Neural cell (in vitro differentiated cells): ENCODE data around the gene HS3ST5. TPM values are rescaled to one million over a fixed set of nuclear protein-coding genes. Genes with fewer than 3 reads are reported as not detected.

Experiments used
- H2AFZ ChIP-seq: fragments of 200-600, 300-800 bp; sonication (generic), shearing (Covaris generic); 2 replicates; pipeline ENCODE4 v1.6.0; 2014; ENCODE audit warnings: low read depth, mild to moderate bottlenecking, antibody characterized with exemption, low read length, moderate library complexity
- H3F3A ChIP-seq: fragments of 200-600 bp; shearing (Covaris generic); 2 replicates; pipeline ENCODE4 v1.6.1; 2016; ENCODE audit warnings: mild to moderate bottlenecking, moderate library complexity, mixed read lengths, antibody characterized with exemption, low read length; ENCODE audit not compliant: insufficient read depth, poor library complexity, severe bottlenecking
- H3K27ac ChIP-seq: fragments of 200-600, 300-800 bp; sonication (generic), shearing (Covaris generic); 2 replicates; pipeline ENCODE4 v1.5.1; 2014; ENCODE audit warnings: mild to moderate bottlenecking, low read length, moderate library complexity
- H3K27me3 ChIP-seq: fragments of 300-800, 200-600 bp; sonication (generic), shearing (Covaris generic); 2 replicates; pipeline ENCODE4 v1.6.0; 2014; ENCODE audit warnings: mild to moderate bottlenecking, low read depth, low read length, moderate library complexity; ENCODE audit not compliant: insufficient read depth
- H3K36me3 ChIP-seq: fragments of 300-800, 200-600 bp; sonication (generic), shearing (Covaris generic); 2 replicates; pipeline ENCODE4 v1.5.1; 2014; ENCODE audit warnings: mild to moderate bottlenecking, antibody characterized with exemption, low read length, moderate library complexity; ENCODE audit not compliant: insufficient read depth
- H3K4me2 ChIP-seq: fragments of 300-800, 200-600 bp; sonication (generic), shearing (Covaris generic); 2 replicates; pipeline ENCODE4 v1.6.0; 2014; ENCODE audit warnings: mild to moderate bottlenecking, low read length
- H3K4me3 ChIP-seq: fragments of 300-800, 200-600 bp; sonication (generic), shearing (Covaris generic); 2 replicates; pipeline ENCODE4 v1.5.1; 2014; ENCODE audit warnings: mild to moderate bottlenecking, low read length, moderate library complexity
- H3K79me2 ChIP-seq: fragments of 200-600 bp; shearing (Covaris generic); replicated peaks from 2 replicates; pipeline ENCODE4 v1.6.0; 2014; ENCODE audit warnings: mild to moderate bottlenecking, low read length, moderate library complexity; ENCODE audit not compliant: insufficient read depth
- H3K9ac ChIP-seq: fragments of 300-800, 200-600 bp; sonication (generic), shearing (Covaris generic); 2 replicates; pipeline ENCODE4 v1.6.1; 2016; ENCODE audit warnings: mild to moderate bottlenecking, low read length, mixed read lengths
- H3K9me2 ChIP-seq: fragments of 200-600 bp; shearing (Covaris generic); 2 replicates; pipeline ENCODE4 v1.6.1; 2016; ENCODE audit warnings: mild to moderate bottlenecking, low read length, mixed read lengths; ENCODE audit not compliant: insufficient read depth
- H3K9me3 ChIP-seq: fragments of 200-600, 300-800 bp; sonication (generic), shearing (Covaris generic); 2 replicates; pipeline ENCODE4 v1.6.1; 2016; ENCODE audit warnings: mild to moderate bottlenecking, mixed run types, low read length, moderate library complexity, mixed read lengths
- H4K20me1 ChIP-seq: fragments of 200-600 bp; shearing (Covaris generic); 2 replicates; pipeline ENCODE4 v1.6.1; 2016; ENCODE audit warnings: mild to moderate bottlenecking, mixed run types; ENCODE audit not compliant: insufficient read depth
- EP300 ChIP-seq: fragments of 450-650 bp; conservative IDR thresholded peaks from 2 replicates; pipeline ENCODE4 v1.6.1; 2014; ENCODE audit warnings: antibody characterized with exemption, mild to moderate bottlenecking, moderate library complexity; ENCODE audit not compliant: poor library complexity, severe bottlenecking
- EZH2 ChIP-seq: fragments of 200-600, 300-800 bp; shearing (Covaris generic), sonication (generic); IDR thresholded peaks from 2 replicates; pipeline ENCODE4 v1.6.1; 2014; ENCODE audit warnings: antibody characterized with exemption, low read length, borderline replicate concordance, mild to moderate bottlenecking; ENCODE audit not compliant: insufficient read depth, poor library complexity, severe bottlenecking
- MXI1 ChIP-seq: fragments of 450-650 bp; conservative IDR thresholded peaks from 2 replicates; pipeline ENCODE4 v1.6.1; 2014; ENCODE audit warnings: antibody characterized with exemption, mild to moderate bottlenecking; ENCODE audit not compliant: poor library complexity, severe bottlenecking
- POLR2AphosphoS5 ChIP-seq: IDR thresholded peaks from 2 replicates; pipeline ENCODE4 v1.6.1; 2012
- RAD21 ChIP-seq: fragments of 450-650 bp; conservative IDR thresholded peaks from 2 replicates; pipeline ENCODE4 v1.6.1; 2014; ENCODE audit warnings: antibody characterized with exemption, mild to moderate bottlenecking, moderate library complexity
- SMC3 ChIP-seq: fragments of 450-650 bp; conservative IDR thresholded peaks from 2 replicates; pipeline ENCODE4 v1.6.1; 2014; ENCODE audit warnings: antibody characterized with exemption, mild to moderate bottlenecking, moderate library complexity; ENCODE audit not compliant: poor library complexity
- TAF1 ChIP-seq: IDR thresholded peaks from 2 replicates; pipeline ENCODE4 v1.6.1; 2012; ENCODE audit warnings: low read depth
- polyA plus RNA-seq: library from polyadenylated mRNA; depleted of rRNA; stranded (reverse); fragments of >200 nt; gene quantifications from 2 replicates; pipeline ENCODE4 v1.2.3, GENCODE V29; 2014
- TF ChIP-seq, protein P1 (sequence below): IDR thresholded peaks from 2 replicates; pipeline ENCODE4 v1.6.1; 2012; ENCODE audit warnings: borderline replicate concordance
- TF ChIP-seq, protein P2 (sequence below): fragments of 450-650 bp; IDR thresholded peaks from 2 replicates; pipeline ENCODE4 v1.5.1; 2014; ENCODE audit warnings: antibody characterized with exemption, mild to moderate bottlenecking, moderate library complexity; ENCODE audit not compliant: poor library complexity, severe bottlenecking

The HS3ST5 gene
- polyA plus RNA-seq, 1 donor from 2014 or later, result not detected

DNA sequence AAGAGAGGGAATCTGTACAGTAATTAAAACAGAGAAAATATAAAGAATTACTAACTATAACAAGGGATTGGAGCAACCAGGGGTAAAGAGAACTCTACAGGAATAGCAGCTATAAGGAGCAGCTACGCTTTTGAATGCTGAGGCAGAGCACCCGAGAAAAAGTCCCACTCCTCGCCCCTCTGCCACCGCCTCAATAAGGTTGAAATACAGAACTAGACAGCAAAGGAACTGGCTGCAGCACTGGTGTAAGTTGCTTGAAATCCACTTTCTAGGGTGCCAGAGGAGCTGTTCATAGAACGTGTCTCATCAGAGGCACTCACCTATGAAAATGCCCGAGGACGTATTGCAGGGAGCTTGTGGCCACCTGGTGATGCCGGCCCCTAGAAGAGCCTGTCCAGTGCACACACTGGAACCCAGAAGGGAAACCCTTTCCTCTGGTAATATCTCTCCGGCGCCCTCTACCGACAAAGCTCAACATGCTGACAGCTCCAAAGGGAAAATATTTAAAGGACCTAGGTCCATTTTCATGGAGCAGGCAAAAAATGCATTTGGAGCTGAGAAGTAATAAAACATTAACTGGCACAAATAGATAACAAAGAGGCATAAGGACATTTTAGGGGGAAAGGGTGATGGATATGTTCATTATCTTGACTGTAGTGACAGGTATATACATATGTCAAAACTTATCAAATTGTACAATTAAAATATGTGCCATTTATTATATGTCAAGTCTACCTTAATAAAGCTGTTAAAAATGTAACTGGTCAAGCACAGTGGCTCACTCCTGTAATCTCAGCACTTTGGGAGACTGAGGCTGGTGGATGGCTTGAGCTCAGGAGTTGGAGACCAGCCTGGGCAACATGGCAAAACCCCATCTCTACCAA, 234.5 kb downstream of the HS3ST5 start:
- Histone ChIP-seq H3K4me2 (no peak overlapping the region), H2AFZ (no peak overlapping the region), H3K4me3 (no peak overlapping the region)

DNA sequence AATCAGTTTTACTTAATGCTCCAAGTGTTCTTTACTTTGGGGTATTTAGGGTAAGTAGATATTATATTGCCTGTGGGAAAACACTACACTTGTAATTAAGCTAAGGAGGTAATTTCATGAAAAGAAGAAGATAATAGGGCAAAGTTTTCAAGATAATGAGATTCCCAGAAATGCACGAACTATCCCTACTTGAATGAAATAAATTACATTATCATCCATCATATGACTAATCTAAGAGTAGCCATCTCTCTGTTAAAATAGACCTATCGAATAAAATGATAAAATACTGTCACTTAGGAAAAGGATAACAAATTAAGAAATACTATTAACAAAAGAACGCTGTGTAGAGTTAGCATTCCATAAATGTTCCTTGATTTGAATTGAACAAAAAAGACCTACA, 236.8 kb downstream of the HS3ST5 start:
- Histone ChIP-seq H3K4me3 (no peak overlapping the region), H4K20me1 (no peaks in the 10 kb centered on the region), H3K36me3 (no peaks in the 10 kb centered on the region), H3K9me2 (no peaks in the 10 kb centered on the region), H2AFZ (no peak overlapping the region), H3K27me3 (no peaks in the 10 kb centered on the region), H3K9me3 (no peaks in the 10 kb centered on the region), H3K9ac (no peak overlapping the region), H3K4me2 (no peak overlapping the region), H3F3A (no peaks in the 10 kb centered on the region), H3K79me2 (no peaks in the 10 kb centered on the region), H3K27ac (no peak overlapping the region)
- TF ChIP-seq EP300 (no peak), MXI1 (no peak), SMC3 (no peak), POLR2AphosphoS5 (no peak), TAF1 (no peak), RAD21 (no peak), EZH2 (no peak)
- TF ChIP-seq, protein P1, sequence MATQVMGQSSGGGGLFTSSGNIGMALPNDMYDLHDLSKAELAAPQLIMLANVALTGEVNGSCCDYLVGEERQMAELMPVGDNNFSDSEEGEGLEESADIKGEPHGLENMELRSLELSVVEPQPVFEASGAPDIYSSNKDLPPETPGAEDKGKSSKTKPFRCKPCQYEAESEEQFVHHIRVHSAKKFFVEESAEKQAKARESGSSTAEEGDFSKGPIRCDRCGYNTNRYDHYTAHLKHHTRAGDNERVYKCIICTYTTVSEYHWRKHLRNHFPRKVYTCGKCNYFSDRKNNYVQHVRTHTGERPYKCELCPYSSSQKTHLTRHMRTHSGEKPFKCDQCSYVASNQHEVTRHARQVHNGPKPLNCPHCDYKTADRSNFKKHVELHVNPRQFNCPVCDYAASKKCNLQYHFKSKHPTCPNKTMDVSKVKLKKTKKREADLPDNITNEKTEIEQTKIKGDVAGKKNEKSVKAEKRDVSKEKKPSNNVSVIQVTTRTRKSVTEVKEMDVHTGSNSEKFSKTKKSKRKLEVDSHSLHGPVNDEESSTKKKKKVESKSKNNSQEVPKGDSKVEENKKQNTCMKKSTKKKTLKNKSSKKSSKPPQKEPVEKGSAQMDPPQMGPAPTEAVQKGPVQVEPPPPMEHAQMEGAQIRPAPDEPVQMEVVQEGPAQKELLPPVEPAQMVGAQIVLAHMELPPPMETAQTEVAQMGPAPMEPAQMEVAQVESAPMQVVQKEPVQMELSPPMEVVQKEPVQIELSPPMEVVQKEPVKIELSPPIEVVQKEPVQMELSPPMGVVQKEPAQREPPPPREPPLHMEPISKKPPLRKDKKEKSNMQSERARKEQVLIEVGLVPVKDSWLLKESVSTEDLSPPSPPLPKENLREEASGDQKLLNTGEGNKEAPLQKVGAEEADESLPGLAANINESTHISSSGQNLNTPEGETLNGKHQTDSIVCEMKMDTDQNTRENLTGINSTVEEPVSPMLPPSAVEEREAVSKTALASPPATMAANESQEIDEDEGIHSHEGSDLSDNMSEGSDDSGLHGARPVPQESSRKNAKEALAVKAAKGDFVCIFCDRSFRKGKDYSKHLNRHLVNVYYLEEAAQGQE, result no peak
- TF ChIP-seq, protein P2, sequence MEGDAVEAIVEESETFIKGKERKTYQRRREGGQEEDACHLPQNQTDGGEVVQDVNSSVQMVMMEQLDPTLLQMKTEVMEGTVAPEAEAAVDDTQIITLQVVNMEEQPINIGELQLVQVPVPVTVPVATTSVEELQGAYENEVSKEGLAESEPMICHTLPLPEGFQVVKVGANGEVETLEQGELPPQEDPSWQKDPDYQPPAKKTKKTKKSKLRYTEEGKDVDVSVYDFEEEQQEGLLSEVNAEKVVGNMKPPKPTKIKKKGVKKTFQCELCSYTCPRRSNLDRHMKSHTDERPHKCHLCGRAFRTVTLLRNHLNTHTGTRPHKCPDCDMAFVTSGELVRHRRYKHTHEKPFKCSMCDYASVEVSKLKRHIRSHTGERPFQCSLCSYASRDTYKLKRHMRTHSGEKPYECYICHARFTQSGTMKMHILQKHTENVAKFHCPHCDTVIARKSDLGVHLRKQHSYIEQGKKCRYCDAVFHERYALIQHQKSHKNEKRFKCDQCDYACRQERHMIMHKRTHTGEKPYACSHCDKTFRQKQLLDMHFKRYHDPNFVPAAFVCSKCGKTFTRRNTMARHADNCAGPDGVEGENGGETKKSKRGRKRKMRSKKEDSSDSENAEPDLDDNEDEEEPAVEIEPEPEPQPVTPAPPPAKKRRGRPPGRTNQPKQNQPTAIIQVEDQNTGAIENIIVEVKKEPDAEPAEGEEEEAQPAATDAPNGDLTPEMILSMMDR, result no peak

More for the DNA sequence above, 234.5 kb downstream of the HS3ST5 start:
- Histone ChIP-seq H3K9me3 (no peaks in the 10 kb centered on the region), H3K79me2 (no peaks in the 10 kb centered on the region), H3K9ac (no peak overlapping the region), H3K9me2 (no peaks in the 10 kb centered on the region), H4K20me1 (no peaks in the 10 kb centered on the region), H3F3A (no peaks in the 10 kb centered on the region), H3K27ac (no peak overlapping the region), H3K36me3 (no peaks in the 10 kb centered on the region), H3K27me3 (no peaks in the 10 kb centered on the region)
- no peak for TF ChIP-seq SMC3
- TF ChIP-seq, protein P2, result peak; percentile 25
